SK-N-SH (cell line): ENCODE measurements around the gene HTR2B. TPM values are rescaled to one million over a fixed set of nuclear protein-coding genes. Genes with fewer than 3 reads are reported as not detected.

Experiments used
- CTCF ChIA-PET: fragments of 300-600, 350-600 bp; formaldehyde crosslinking; extraction: SDS; loops from one replicate; lab custom pipeline; 2021; lab: Yijun Ruan, JAX
- POLR2A ChIA-PET: fragments of 350-600 bp; sonication (Branson Sonifier 250); formaldehyde crosslinking; extraction: SDS; loops from one replicate; lab custom pipeline; 2020; ENCODE audit warnings: antibody characterized with exemption, inconsistent platforms; lab: Yijun Ruan, JAX
- DNase-seq: peaks from one replicate; pipeline ENCODE4 v3.0.0; 2012
- H2AFZ ChIP-seq: fragments of 200-600 bp; sonication (generic); 2 replicates; pipeline ENCODE4 v1.8.1; 2016; ENCODE audit warnings: antibody characterized with exemption, mild to moderate bottlenecking, low read depth
- H3F3A ChIP-seq: fragments of 200-600 bp; sonication (generic); replicated peaks from 2 replicates; pipeline ENCODE3; 2016; ENCODE audit warnings: antibody characterized with exemption, mild to moderate bottlenecking; ENCODE audit not compliant: insufficient read depth
- H3K27ac ChIP-seq, 2 experiments: fragments of 200-500 bp in 1 of 2; fragments of 200-600 bp in 1 of 2; sonication (Bioruptor generic) in 1 of 2; sonication (generic), shearing (Covaris generic) in 1 of 2; 2 replicates each; pipeline versions ENCODE4 v1.5.1 to v1.6.1; 2014 to 2016; ENCODE audit warnings: low read depth in 2 of 2, inconsistent platforms in 1 of 2, low read length in 1 of 2, mild to moderate bottlenecking in 1 of 2, mixed read lengths in 1 of 2
- H3K27me3 ChIP-seq: fragments of 200-600 bp; sonication (generic), shearing (Covaris generic); 2 replicates; pipeline ENCODE4 v1.6.1; 2016; ENCODE audit warnings: mixed run types; ENCODE audit not compliant: insufficient read depth
- H3K36me3 ChIP-seq, 2 experiments: fragments of 200-500 bp in 1 of 2; fragments of 200-600 bp in 1 of 2; sonication (Bioruptor generic) in 1 of 2; sonication (generic) in 1 of 2; replicated peaks in 1 of 2; 2 replicates each; pipeline versions ENCODE3 to v1.5.1; 2014 to 2016; ENCODE audit warnings: low read length in 1 of 2, mild to moderate bottlenecking in 1 of 2; ENCODE audit not compliant: insufficient read depth in 2 of 2, control insufficient read depth in 1 of 2
- H3K4me1 ChIP-seq, 2 experiments: fragments of 200-500 bp in 1 of 2; fragments of 200-600 bp in 1 of 2; sonication (Bioruptor generic) in 1 of 2; sonication (generic), shearing (Covaris generic) in 1 of 2; 2 replicates each; pipeline versions ENCODE4 v1.5.1 to v1.6.1; 2014 to 2016; ENCODE audit warnings: low read depth in 1 of 2, low read length in 1 of 2, mixed run types in 1 of 2; ENCODE audit not compliant: insufficient read depth in 2 of 2, control insufficient read depth in 1 of 2
- H3K4me2 ChIP-seq: fragments of 200-600 bp; sonication (generic), shearing (Covaris generic); 2 replicates; pipeline ENCODE4 v1.6.1; 2017; ENCODE audit warnings: mixed run types
- H3K4me3 ChIP-seq, 2 experiments: fragments of 200-500 bp in 1 of 2; fragments of 200-600 bp in 1 of 2; sonication (Bioruptor generic) in 1 of 2; sonication (generic), shearing (Covaris generic) in 1 of 2; 2 replicates each; pipeline versions ENCODE4 v1.5.1 to v1.8.1; 2014 to 2016; ENCODE audit warnings: low read depth in 2 of 2, inconsistent platforms in 1 of 2, low read length in 1 of 2, mild to moderate bottlenecking in 1 of 2, mixed read lengths in 1 of 2, moderate library complexity in 1 of 2
- H3K79me2 ChIP-seq: fragments of 200-600 bp; sonication (generic); 2 replicates; pipeline ENCODE4 v1.8.1; 2017; ENCODE audit warnings: mild to moderate bottlenecking; ENCODE audit not compliant: insufficient read depth
- H3K9ac ChIP-seq: fragments of 200-600 bp; sonication (generic); 2 replicates; pipeline ENCODE4 v1.6.1; 2017; ENCODE audit warnings: mixed run types
- H3K9me2 ChIP-seq: fragments of 200-600 bp; sonication (generic); 2 replicates; pipeline ENCODE4 v1.6.1; 2017; ENCODE audit warnings: mixed run types
- H3K9me3 ChIP-seq: fragments of 200-600 bp; sonication (generic); 2 replicates; pipeline ENCODE4 v1.6.1; 2017; ENCODE audit warnings: mixed run types, mild to moderate bottlenecking, moderate library complexity
- H4K20me1 ChIP-seq: fragments of 200-600 bp; sonication (generic); 2 replicates; pipeline ENCODE4 v1.6.1; 2017; ENCODE audit warnings: mild to moderate bottlenecking, mixed run types; ENCODE audit not compliant: insufficient read depth
- FOSL2 ChIP-seq: IDR thresholded peaks from 2 replicates; pipeline ENCODE4 v1.4.0; 2012; ENCODE audit warnings: low read depth, mild to moderate bottlenecking, moderate library complexity, borderline replicate concordance
- FOXM1 ChIP-seq: IDR thresholded peaks from 2 replicates; pipeline ENCODE4 v1.4.0; 2012; ENCODE audit warnings: low read depth, mild to moderate bottlenecking
- GABPA ChIP-seq: IDR thresholded peaks from 2 replicates; pipeline ENCODE4 v1.4.0; 2012; ENCODE audit warnings: low read depth, mild to moderate bottlenecking
- GATA2 ChIP-seq: sonication (generic); formaldehyde crosslinking; IDR thresholded peaks from 2 replicates; pipeline ENCODE4 v1.5.0; 2020; ENCODE audit warnings: mild to moderate bottlenecking, missing genetic modification reagents
- JUND ChIP-seq: IDR thresholded peaks from 2 replicates; pipeline ENCODE4 v1.4.0; 2012
- MEF2A ChIP-seq: IDR thresholded peaks from 2 replicates; pipeline ENCODE4 v1.4.0; 2012; ENCODE audit warnings: low read depth, borderline replicate concordance
- NFIC ChIP-seq: IDR thresholded peaks from 2 replicates; pipeline ENCODE4 v1.4.0; 2012; ENCODE audit warnings: borderline replicate concordance
- NRF1 ChIP-seq: IDR thresholded peaks from 2 replicates; pipeline ENCODE4 v1.6.1; 2012; ENCODE audit warnings: low read depth, mild to moderate bottlenecking, low read length
- POLR2AphosphoS5 ChIP-seq: IDR thresholded peaks from 2 replicates; pipeline ENCODE4 v1.6.1; 2012; ENCODE audit warnings: low read depth, low read length
- RAD21 ChIP-seq: IDR thresholded peaks from 2 replicates; pipeline ENCODE4 v1.6.1; 2012; ENCODE audit warnings: mild to moderate bottlenecking, low read length
- RFX5 ChIP-seq: IDR thresholded peaks from 2 replicates; pipeline ENCODE4 v1.6.1; 2012; ENCODE audit warnings: mild to moderate bottlenecking, improper control_type of control experiment, low read length
- SIN3A ChIP-seq: IDR thresholded peaks from 2 replicates; pipeline ENCODE4 v1.6.1; 2012; ENCODE audit warnings: low read depth, mild to moderate bottlenecking, low read length, moderate library complexity, borderline replicate concordance
- TCF12 ChIP-seq: IDR thresholded peaks from 2 replicates; pipeline ENCODE4 v1.4.0; 2012
- TEAD4 ChIP-seq: IDR thresholded peaks from 2 replicates; pipeline ENCODE4 v1.4.0; 2012; ENCODE audit warnings: mild to moderate bottlenecking, borderline replicate concordance; ENCODE audit not compliant: insufficient read depth
- YY1 ChIP-seq: IDR thresholded peaks from 2 replicates; pipeline ENCODE4 v1.4.0; 2012; ENCODE audit warnings: low read depth, mild to moderate bottlenecking
- WGBS: methylation state at CpG from one replicate; pipeline ENCODE4 v1.1.6; 2017; ENCODE audit warnings: low lambda C conversion rate; 5-methylcytosine and 5-hydroxymethylcytosine counted together
- polyA plus RNA-seq, 3 experiments: library from polyadenylated mRNA; depleted of rRNA; stranded (reverse); fragments of >200 nt; gene quantifications; 2 replicates each; pipeline ENCODE4 v1.2.3, GENCODE V29; 2012
- TF ChIP-seq, protein P1 (sequence below): IDR thresholded peaks from 2 replicates; pipeline ENCODE4 v1.4.0; 2012; ENCODE audit warnings: low read depth, borderline replicate concordance
- TF ChIP-seq, protein P2 (sequence below): IDR thresholded peaks from 2 replicates; pipeline ENCODE4 v1.6.1; 2012; ENCODE audit warnings: mild to moderate bottlenecking, low read depth, low read length, moderate library complexity
- TF ChIP-seq, protein P3 (sequence below): fragments of 150-350 bp; IDR thresholded peaks from 2 replicates; pipeline ENCODE4 v1.6.1; 2016; ENCODE audit warnings: mild to moderate bottlenecking, low read depth, low read length
- TF ChIP-seq, protein P4 (sequence below): IDR thresholded peaks from 2 replicates; pipeline ENCODE4 v1.4.0; 2012; ENCODE audit warnings: low read depth

HTR2B gene
- polyA plus RNA-seq, 1 of the 3 experiments (the other 2 are of a cell fraction): 0.25 TPM

DNA sequence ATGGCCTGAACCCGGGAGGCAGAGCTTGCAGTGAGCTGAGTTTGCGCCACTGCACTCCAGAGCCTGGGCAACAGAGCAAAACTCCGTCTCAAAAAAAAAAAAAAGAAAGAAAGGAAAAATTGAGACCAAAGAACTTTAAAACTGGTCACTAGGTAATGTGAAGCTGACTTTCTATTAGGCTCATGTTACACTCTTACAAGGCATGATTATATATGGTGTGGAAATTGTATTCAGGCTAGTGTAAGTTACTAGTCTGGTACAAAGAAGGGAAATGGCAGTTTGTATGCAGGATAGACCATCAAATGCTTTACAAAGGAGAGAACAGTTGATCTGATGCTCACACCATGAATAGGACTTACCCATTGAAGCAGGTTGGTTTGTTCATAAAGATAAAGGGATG, 38.2 kb upstream of the HTR2B start:
- Histone ChIP-seq H2AFZ (no peak overlapping the region), H3K79me2 (0 out of 2 replicates have a peak, but pooled peaks cover 4% of the 10 kb centered on the region), H4K20me1 (no peaks in the 10 kb centered on the region), H3K36me3 (peaks cover 42 to 53% of the 10 kb centered on the region in 2 experiments), H3K4me2 (no peak overlapping the region), H3K9ac (no peak overlapping the region), H3F3A (peaks cover 30% of the 10 kb centered on the region), H3K4me1 (peaks cover 6 to 21% of the 10 kb centered on the region in 2 experiments), H3K4me3 (no peak overlapping the region), H3K9me3 (no peaks in the 10 kb centered on the region), H3K27me3 (no peaks in the 10 kb centered on the region), H3K27ac (peak overlapping the region in 1 of 2 experiments; percentile 98; a peak in 3 of 4 replicates), H3K9me2 (no peaks in the 10 kb centered on the region)
- no peak for DNase-seq
- CTCF ChIA-PET: no interaction called here
- TF ChIP-seq JUND (no peak), GABPA (no peak), FOSL2 (no peak), MEF2A (no peak), RAD21 (no peak), YY1 (no peak), NRF1 (no peak), GATA2 (CRISPR knock-in tag) (no peak), NFIC (no peak), RFX5 (no peak), FOXM1 (no peak), TEAD4 (no peak), POLR2AphosphoS5 (no peak), SIN3A (no peak), TCF12 (no peak)
- TF ChIP-seq, protein P1, sequence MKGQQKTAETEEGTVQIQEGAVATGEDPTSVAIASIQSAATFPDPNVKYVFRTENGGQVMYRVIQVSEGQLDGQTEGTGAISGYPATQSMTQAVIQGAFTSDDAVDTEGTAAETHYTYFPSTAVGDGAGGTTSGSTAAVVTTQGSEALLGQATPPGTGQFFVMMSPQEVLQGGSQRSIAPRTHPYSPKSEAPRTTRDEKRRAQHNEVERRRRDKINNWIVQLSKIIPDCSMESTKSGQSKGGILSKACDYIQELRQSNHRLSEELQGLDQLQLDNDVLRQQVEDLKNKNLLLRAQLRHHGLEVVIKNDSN: no peak
- TF ChIP-seq, protein P2, sequence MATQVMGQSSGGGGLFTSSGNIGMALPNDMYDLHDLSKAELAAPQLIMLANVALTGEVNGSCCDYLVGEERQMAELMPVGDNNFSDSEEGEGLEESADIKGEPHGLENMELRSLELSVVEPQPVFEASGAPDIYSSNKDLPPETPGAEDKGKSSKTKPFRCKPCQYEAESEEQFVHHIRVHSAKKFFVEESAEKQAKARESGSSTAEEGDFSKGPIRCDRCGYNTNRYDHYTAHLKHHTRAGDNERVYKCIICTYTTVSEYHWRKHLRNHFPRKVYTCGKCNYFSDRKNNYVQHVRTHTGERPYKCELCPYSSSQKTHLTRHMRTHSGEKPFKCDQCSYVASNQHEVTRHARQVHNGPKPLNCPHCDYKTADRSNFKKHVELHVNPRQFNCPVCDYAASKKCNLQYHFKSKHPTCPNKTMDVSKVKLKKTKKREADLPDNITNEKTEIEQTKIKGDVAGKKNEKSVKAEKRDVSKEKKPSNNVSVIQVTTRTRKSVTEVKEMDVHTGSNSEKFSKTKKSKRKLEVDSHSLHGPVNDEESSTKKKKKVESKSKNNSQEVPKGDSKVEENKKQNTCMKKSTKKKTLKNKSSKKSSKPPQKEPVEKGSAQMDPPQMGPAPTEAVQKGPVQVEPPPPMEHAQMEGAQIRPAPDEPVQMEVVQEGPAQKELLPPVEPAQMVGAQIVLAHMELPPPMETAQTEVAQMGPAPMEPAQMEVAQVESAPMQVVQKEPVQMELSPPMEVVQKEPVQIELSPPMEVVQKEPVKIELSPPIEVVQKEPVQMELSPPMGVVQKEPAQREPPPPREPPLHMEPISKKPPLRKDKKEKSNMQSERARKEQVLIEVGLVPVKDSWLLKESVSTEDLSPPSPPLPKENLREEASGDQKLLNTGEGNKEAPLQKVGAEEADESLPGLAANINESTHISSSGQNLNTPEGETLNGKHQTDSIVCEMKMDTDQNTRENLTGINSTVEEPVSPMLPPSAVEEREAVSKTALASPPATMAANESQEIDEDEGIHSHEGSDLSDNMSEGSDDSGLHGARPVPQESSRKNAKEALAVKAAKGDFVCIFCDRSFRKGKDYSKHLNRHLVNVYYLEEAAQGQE: no peak
- TF ChIP-seq, protein P3, sequence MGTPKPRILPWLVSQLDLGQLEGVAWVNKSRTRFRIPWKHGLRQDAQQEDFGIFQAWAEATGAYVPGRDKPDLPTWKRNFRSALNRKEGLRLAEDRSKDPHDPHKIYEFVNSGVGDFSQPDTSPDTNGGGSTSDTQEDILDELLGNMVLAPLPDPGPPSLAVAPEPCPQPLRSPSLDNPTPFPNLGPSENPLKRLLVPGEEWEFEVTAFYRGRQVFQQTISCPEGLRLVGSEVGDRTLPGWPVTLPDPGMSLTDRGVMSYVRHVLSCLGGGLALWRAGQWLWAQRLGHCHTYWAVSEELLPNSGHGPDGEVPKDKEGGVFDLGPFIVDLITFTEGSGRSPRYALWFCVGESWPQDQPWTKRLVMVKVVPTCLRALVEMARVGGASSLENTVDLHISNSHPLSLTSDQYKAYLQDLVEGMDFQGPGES: no peak
- TF ChIP-seq, protein P4, sequence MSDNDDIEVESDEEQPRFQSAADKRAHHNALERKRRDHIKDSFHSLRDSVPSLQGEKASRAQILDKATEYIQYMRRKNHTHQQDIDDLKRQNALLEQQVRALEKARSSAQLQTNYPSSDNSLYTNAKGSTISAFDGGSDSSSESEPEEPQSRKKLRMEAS: no peak
- POLR2A ChIA-PET: no interaction called here
- 87% methylated on average over 3 of the region's 3 CpGs for WGBS
